ENCODE measurements around the gene ESR1. TPM values are rescaled to one million over a fixed set of nuclear protein-coding genes. Genes with fewer than 3 reads are reported as not detected.

ESR1 gene
- total RNA-seq, 1 experiment from 2014 or later = 0.98 TPM

DNA sequence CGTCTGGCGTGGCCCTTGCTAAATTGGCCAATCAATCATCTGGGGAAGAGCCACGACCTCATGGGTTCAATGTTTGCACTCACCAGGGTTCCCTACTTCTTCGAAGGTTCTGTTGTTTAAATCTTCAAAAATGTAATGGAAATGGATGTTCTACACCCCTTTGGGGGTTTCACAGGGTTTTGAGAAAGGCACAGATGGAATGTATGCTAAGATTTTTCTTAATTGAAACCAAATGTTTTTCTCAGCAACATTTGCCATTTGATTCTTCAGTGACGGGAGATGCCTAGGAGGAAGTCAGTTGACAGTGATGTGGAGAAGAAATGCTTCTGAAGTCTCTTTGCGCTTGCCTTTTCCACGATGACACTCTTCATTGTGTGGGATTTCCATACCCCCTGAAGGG lies 312.3 kb downstream of the ESR1 start (continued):
- TF ChIP-seq, protein P1, sequence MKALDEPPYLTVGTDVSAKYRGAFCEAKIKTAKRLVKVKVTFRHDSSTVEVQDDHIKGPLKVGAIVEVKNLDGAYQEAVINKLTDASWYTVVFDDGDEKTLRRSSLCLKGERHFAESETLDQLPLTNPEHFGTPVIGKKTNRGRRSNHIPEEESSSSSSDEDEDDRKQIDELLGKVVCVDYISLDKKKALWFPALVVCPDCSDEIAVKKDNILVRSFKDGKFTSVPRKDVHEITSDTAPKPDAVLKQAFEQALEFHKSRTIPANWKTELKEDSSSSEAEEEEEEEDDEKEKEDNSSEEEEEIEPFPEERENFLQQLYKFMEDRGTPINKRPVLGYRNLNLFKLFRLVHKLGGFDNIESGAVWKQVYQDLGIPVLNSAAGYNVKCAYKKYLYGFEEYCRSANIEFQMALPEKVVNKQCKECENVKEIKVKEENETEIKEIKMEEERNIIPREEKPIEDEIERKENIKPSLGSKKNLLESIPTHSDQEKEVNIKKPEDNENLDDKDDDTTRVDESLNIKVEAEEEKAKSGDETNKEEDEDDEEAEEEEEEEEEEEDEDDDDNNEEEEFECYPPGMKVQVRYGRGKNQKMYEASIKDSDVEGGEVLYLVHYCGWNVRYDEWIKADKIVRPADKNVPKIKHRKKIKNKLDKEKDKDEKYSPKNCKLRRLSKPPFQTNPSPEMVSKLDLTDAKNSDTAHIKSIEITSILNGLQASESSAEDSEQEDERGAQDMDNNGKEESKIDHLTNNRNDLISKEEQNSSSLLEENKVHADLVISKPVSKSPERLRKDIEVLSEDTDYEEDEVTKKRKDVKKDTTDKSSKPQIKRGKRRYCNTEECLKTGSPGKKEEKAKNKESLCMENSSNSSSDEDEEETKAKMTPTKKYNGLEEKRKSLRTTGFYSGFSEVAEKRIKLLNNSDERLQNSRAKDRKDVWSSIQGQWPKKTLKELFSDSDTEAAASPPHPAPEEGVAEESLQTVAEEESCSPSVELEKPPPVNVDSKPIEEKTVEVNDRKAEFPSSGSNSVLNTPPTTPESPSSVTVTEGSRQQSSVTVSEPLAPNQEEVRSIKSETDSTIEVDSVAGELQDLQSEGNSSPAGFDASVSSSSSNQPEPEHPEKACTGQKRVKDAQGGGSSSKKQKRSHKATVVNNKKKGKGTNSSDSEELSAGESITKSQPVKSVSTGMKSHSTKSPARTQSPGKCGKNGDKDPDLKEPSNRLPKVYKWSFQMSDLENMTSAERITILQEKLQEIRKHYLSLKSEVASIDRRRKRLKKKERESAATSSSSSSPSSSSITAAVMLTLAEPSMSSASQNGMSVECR (CRISPR knock-in tag; IDR thresholded peaks at IDR 0.05; ENCODE audit: borderline replicate concordance) = no peak
- TF ChIP-seq, protein P2, sequence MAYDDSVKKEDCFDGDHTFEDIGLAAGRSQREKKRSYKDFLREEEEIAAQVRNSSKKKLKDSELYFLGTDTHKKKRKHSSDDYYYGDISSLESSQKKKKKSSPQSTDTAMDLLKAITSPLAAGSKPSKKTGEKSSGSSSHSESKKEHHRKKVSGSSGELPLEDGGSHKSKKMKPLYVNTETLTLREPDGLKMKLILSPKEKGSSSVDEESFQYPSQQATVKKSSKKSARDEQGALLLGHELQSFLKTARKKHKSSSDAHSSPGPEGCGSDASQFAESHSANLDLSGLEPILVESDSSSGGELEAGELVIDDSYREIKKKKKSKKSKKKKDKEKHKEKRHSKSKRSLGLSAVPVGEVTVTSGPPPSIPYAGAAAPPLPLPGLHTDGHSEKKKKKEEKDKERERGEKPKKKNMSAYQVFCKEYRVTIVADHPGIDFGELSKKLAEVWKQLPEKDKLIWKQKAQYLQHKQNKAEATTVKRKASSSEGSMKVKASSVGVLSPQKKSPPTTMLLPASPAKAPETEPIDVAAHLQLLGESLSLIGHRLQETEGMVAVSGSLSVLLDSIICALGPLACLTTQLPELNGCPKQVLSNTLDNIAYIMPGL (CRISPR knock-in tag; IDR thresholded peaks at IDR 0.05) = no peak

DNA sequence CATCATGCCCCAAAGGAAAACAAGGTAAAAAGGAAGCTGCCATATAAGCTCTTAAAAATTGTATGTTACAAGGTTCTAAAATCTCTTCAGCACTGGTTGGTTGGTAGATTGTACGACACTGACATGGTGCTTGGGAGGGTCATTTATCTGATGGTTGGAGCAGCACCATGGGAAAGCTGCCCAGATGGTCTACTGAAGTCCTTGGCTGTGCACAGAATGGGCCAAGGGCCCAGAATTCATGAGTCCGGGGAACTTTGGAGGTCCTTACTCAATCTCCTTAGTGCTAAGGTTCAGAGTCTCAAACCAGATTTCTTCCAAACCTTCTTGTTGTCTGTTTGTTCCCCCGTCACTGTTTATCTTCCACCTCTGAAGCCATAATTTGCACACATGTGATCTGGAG lies 314.4 kb downstream of the ESR1 start:
- ChIA-PET POLR2A (no interaction called here), CTCF (no interaction called here)
- H3K4me3 Mint-ChIP-seq = no peak overlapping the region
- no peak for DNase-seq (ENCODE audit: low spot score)
- H3K27ac Mint-ChIP-seq = no peak overlapping the region
- TF ChIP-seq, protein P3, sequence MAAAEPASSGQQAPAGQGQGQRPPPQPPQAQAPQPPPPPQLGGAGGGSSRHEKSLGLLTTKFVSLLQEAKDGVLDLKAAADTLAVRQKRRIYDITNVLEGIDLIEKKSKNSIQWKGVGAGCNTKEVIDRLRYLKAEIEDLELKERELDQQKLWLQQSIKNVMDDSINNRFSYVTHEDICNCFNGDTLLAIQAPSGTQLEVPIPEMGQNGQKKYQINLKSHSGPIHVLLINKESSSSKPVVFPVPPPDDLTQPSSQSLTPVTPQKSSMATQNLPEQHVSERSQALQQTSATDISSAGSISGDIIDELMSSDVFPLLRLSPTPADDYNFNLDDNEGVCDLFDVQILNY (CRISPR knock-in tag; IDR thresholded peaks at IDR 0.05) = no peak
- no peak for TF ChIP-seq NR1H2 (CRISPR knock-in tag; IDR thresholded peaks at IDR 0.05)
- TF ChIP-seq, protein P4, sequence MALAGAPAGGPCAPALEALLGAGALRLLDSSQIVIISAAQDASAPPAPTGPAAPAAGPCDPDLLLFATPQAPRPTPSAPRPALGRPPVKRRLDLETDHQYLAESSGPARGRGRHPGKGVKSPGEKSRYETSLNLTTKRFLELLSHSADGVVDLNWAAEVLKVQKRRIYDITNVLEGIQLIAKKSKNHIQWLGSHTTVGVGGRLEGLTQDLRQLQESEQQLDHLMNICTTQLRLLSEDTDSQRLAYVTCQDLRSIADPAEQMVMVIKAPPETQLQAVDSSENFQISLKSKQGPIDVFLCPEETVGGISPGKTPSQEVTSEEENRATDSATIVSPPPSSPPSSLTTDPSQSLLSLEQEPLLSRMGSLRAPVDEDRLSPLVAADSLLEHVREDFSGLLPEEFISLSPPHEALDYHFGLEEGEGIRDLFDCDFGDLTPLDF (CRISPR knock-in tag; IDR thresholded peaks at IDR 0.05) = no peak
- TF ChIP-seq, protein P5, sequence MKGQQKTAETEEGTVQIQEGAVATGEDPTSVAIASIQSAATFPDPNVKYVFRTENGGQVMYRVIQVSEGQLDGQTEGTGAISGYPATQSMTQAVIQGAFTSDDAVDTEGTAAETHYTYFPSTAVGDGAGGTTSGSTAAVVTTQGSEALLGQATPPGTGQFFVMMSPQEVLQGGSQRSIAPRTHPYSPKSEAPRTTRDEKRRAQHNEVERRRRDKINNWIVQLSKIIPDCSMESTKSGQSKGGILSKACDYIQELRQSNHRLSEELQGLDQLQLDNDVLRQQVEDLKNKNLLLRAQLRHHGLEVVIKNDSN (CRISPR knock-in tag; IDR thresholded peaks at IDR 0.05) = no peak
- TF ChIP-seq ZNF416 (CRISPR knock-in tag; IDR thresholded peaks at IDR 0.05) = no peak
- TF ChIP-seq GABPB1 (CRISPR knock-in tag; IDR thresholded peaks at IDR 0.05) = no peak
- TF ChIP-seq ATF1 (CRISPR knock-in tag; IDR thresholded peaks at IDR 0.05) = no peak
- TF ChIP-seq, protein P6, sequence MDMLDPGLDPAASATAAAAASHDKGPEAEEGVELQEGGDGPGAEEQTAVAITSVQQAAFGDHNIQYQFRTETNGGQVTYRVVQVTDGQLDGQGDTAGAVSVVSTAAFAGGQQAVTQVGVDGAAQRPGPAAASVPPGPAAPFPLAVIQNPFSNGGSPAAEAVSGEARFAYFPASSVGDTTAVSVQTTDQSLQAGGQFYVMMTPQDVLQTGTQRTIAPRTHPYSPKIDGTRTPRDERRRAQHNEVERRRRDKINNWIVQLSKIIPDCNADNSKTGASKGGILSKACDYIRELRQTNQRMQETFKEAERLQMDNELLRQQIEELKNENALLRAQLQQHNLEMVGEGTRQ (CRISPR knock-in tag; IDR thresholded peaks at IDR 0.05) = no peak
- peaks cover 5% of the 10 kb centered on the region for H3K9me3 Mint-ChIP-seq
- no peak for ATAC-seq
- H3K27me3 Mint-ChIP-seq (ENCODE audit: low read depth) = no peaks in the 10 kb centered on the region
- no peaks in the 10 kb centered on the region for H3K36me3 Mint-ChIP-seq
- no peaks in the 10 kb centered on the region for H3K4me1 Mint-ChIP-seq

DNA sequence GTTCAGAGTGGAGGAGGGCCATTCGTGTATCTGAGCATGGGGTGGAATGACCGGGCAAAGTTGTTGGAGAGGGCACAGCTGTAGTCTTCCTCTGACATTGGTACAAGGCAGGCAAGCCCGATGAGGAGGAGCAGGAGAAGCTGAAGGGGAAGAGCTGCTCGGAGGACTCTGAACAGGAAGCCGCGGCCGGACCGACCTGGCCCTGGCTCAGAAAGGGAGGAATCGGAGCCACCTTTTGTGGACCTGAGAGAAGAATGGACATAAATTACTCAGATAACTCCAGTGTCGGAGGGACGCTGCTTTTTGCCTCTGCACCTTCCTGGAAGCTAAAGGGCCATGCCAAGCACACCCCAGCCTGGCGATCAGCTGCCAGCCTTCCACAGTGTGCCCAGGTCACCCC lies 315.0 kb downstream of the ESR1 start:
- Mint-ChIP-seq H3K27ac (no peak overlapping the region), H3K4me3 (no peak overlapping the region), H3K4me1 (no peaks in the 10 kb centered on the region), H3K27me3 (ENCODE audit: low read depth) (no peaks in the 10 kb centered on the region), H3K9me3 (peaks cover 5% of the 10 kb centered on the region), H3K36me3 (no peaks in the 10 kb centered on the region)
- ChIA-PET CTCF (no interaction called here), POLR2A (no interaction called here)
- ATAC-seq (no peak), DNase-seq (ENCODE audit: low spot score) (no peak)
- TF ChIP-seq NFE2L1 (CRISPR knock-in tag; IDR thresholded peaks at IDR 0.05) = no peak
- TF ChIP-seq NFYB (CRISPR knock-in tag; conservative IDR thresholded peaks at IDR 0.05; ENCODE audit: low read depth) = no peak
- no peak for TF ChIP-seq CBFB (CRISPR knock-in tag; IDR thresholded peaks at IDR 0.05; ENCODE audit: low read depth)
- no peak for TF ChIP-seq CREM (CRISPR knock-in tag; IDR thresholded peaks at IDR 0.05)
- TF ChIP-seq ZNF317 (CRISPR knock-in tag; IDR thresholded peaks at IDR 0.05; ENCODE audit: borderline replicate concordance, low read depth) = no peak
- TF ChIP-seq, protein P6 (CRISPR knock-in tag; IDR thresholded peaks at IDR 0.05) = no peak
